Ovary (tissue), 3 donors: ENCODE results near the gene ARHGAP19.
"Not testable (repeated sequence)": the region's sequence is repeated elsewhere in the genome, so short reads cannot be mapped to it uniquely, and the experiment has no call there.

Source experiments
- POLR2A ChIP-seq: fragments of 450-650 bp; IDR thresholded peaks from one replicate; pipeline ENCODE4 v1.6.1; 2017; ENCODE audit warnings: antibody characterized with exemption, mild to moderate bottlenecking, moderate library complexity
- TF ChIP-seq, protein P1 (sequence below), 3 donors: fragments of 450-650 bp in 2 of 3; fragments of 200-600 bp in 1 of 3; IDR thresholded peaks; one replicate each; pipeline versions ENCODE4 v1.5.1 to v1.8.0; 2016 to 2022; ENCODE audit warnings: antibody characterized with exemption in 3 of 3, mild to moderate bottlenecking in 1 of 3
- donor health status: DM: no; HTN: no; CAD: no.

- TF ChIP-seq POLR2A = not testable (repeated sequence)
- TF ChIP-seq, protein P1, sequence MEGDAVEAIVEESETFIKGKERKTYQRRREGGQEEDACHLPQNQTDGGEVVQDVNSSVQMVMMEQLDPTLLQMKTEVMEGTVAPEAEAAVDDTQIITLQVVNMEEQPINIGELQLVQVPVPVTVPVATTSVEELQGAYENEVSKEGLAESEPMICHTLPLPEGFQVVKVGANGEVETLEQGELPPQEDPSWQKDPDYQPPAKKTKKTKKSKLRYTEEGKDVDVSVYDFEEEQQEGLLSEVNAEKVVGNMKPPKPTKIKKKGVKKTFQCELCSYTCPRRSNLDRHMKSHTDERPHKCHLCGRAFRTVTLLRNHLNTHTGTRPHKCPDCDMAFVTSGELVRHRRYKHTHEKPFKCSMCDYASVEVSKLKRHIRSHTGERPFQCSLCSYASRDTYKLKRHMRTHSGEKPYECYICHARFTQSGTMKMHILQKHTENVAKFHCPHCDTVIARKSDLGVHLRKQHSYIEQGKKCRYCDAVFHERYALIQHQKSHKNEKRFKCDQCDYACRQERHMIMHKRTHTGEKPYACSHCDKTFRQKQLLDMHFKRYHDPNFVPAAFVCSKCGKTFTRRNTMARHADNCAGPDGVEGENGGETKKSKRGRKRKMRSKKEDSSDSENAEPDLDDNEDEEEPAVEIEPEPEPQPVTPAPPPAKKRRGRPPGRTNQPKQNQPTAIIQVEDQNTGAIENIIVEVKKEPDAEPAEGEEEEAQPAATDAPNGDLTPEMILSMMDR (IDR thresholded peaks at IDR 0.05) = not testable (repeated sequence)
Measured at GRCh38 chr10:97290576-97291356, 1.7 kb downstream of the ARHGAP19 start.
